MM.1S (cell line): ENCODE data around the gene STXBP1.

Experiments
- CTCF ChIP-seq: fragments of 300-600 bp; sonication (generic); IDR thresholded peaks from 2 replicates; pipeline ENCODE4 v1.5.1; 2016; ENCODE audit warnings: antibody characterized with exemption, low read length, mixed read lengths
- EZH2 ChIP-seq: fragments of 300-600 bp; sonication (generic); optimal IDR thresholded peaks from 2 replicates; pipeline ENCODE3; 2017; ENCODE audit warnings: low read depth, mild to moderate bottlenecking, antibody characterized with exemption, low read length, mixed read lengths
- EZH2phosphoT487 ChIP-seq: fragments of 300-600 bp; sonication (generic); IDR thresholded peaks from 2 replicates; pipeline ENCODE4 v1.6.1; 2018; ENCODE audit warnings: antibody characterized with exemption, low read length

- TF ChIP-seq EZH2phosphoT487, result no peak
- TF ChIP-seq CTCF, result no peak
- TF ChIP-seq EZH2, result no peak
Observed at GRCh38 chr9:127724012-127724411, 111.9 kb downstream of the STXBP1 start.
